Natural killer cell (primary cell): Measurements from ENCODE around the gene TCEAL7. TPM values are rescaled to one million over a fixed set of nuclear protein-coding genes. Genes with fewer than 3 reads are reported as not detected.

Source experiments
- ATAC-seq, 3 donors: fragments of 150-1000 bp in 2 of 3; fragments of 200-7000 bp in 1 of 3; cut with Tn5 transposase; 1 replicate in 1 of 3; 2 replicates in 2 of 3; pipeline ENCODE4 v1.10.0; 2021; ENCODE audit warnings: mild to moderate bottlenecking in 2 of 3, moderate library complexity in 2 of 3
- DNase-seq, 2 donors: peaks; one replicate each; pipeline versions ENCODE4 v3.0.0 to v3.0.0-alpha.2; 2013 to 2021; ENCODE audit warnings: mixed read lengths in 1 of 2
- H3K27ac ChIP-seq: one replicate; pipeline ENCODE4 v1.5.1; 2013; ENCODE audit warnings: mild to moderate bottlenecking, low read length
- H3K27me3 ChIP-seq: one replicate; pipeline ENCODE4 v1.6.1; 2013; ENCODE audit warnings: low read length; ENCODE audit not compliant: control insufficient read depth, insufficient read depth
- H3K36me3 ChIP-seq: one replicate; pipeline ENCODE4 v1.6.1; 2013; ENCODE audit warnings: low read length; ENCODE audit not compliant: control insufficient read depth, insufficient read depth
- H3K4me1 ChIP-seq: one replicate; pipeline ENCODE4 v1.6.1; 2013; ENCODE audit warnings: low read length; ENCODE audit not compliant: control insufficient read depth, insufficient read depth
- H3K4me3 ChIP-seq: one replicate; pipeline ENCODE4 v1.5.1; 2013; ENCODE audit warnings: low read length
- H3K9me3 ChIP-seq: one replicate; pipeline ENCODE4 v1.6.1; 2013; ENCODE audit warnings: low read length; ENCODE audit not compliant: control insufficient read depth, insufficient read depth
- H3K27ac Mint-ChIP-seq, 2 donors: one replicate each; pipeline ENCODE4 v1.8.0; 2022; ENCODE audit warnings: mild to moderate bottlenecking in 2 of 2, mixed read lengths in 2 of 2, moderate library complexity in 1 of 2
- H3K27me3 Mint-ChIP-seq, 2 donors: one replicate each; pipeline ENCODE4 v1.8.0; 2022; ENCODE audit warnings: low read depth in 2 of 2, mixed read lengths in 2 of 2
- H3K36me3 Mint-ChIP-seq: one replicate; pipeline ENCODE4 v1.8.0; 2022; ENCODE audit warnings: mixed read lengths
- H3K4me1 Mint-ChIP-seq, 2 donors: one replicate each; pipeline ENCODE4 v1.8.0; 2022; ENCODE audit warnings: mixed read lengths in 2 of 2
- H3K4me3 Mint-ChIP-seq: one replicate; pipeline ENCODE4 v1.8.0; 2022; ENCODE audit warnings: mild to moderate bottlenecking, moderate library complexity, mixed read lengths
- H3K9me3 Mint-ChIP-seq, 2 donors: one replicate each; pipeline ENCODE4 v1.8.0; 2022; ENCODE audit warnings: mixed read lengths in 2 of 2
- CTCF ChIP-seq: fragments of 200-600 bp; IDR thresholded peaks from one replicate; pipeline ENCODE4 v1.8.0; 2022; ENCODE audit warnings: antibody characterized with exemption
- WGBS: methylation state at CpG from one replicate; pipeline ENCODE4 v1.1.7; 2013; ENCODE audit warnings: missing lambda C conversion rate; ENCODE audit not compliant: insufficient coverage; 5-methylcytosine and 5-hydroxymethylcytosine counted together
- intact Hi-C: fragments of 100-400 bp; cut with micrococcal nuclease; formaldehyde crosslinking; loops from one replicate; pipeline ENCODE4 v1.14.2; 2022
- total RNA-seq, 4 donors: library from RNA; stranded (reverse); fragments of 120-200 nt in 1 of 4; gene quantifications; one replicate each; pipeline versions ENCODE4 v1.2.3 to v1.2.4, GENCODE V29; 2013 to 2022

Gene TCEAL7
- total RNA-seq, 3 donors from 2014 or later (not counting 1 experiment from before 2014, with no cell fraction given), result not detected

DNA sequence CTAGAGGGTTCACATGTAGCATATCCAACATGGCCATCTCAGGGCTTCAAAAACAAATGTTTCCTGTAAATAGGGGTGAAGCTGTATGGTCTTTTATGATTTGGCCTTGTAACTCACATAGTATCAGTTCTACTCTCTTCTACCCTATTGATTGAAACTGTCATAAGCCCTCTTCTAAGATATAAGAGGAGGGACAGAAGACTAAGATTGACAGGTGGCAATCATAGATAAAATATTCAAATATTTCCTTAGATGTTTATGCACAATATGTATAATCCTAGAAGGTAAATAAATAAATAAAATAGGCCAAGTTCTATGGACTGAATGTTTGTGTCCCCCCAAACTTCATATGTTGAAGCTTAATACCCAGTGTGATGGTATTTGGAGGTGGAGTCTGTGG lies 39.4 kb downstream of the TCEAL7 start:
- intact Hi-C loops, result no loop called here
- Mint-ChIP-seq H3K9me3 (no peaks in the 10 kb centered on the region), H3K36me3 (no peaks in the 10 kb centered on the region), H3K4me1 (no peaks in the 10 kb centered on the region), H3K27me3 (peaks cover 9 to 31% of the 10 kb centered on the region in 2 donors), H3K4me3 (no peak overlapping the region), H3K27ac (no peak overlapping the region)
- H3K4me1 ChIP-seq, result no peaks in the 10 kb centered on the region
- no peak for TF ChIP-seq CTCF
- H3K27ac ChIP-seq, result no peak overlapping the region
- H3K9me3 ChIP-seq, result no peaks in the 10 kb centered on the region
- H3K36me3 ChIP-seq, result no peaks in the 10 kb centered on the region
- no peak for ATAC-seq
- no peaks in the 10 kb centered on the region for H3K27me3 ChIP-seq
- H3K4me3 ChIP-seq, result no peak overlapping the region
- DNase-seq, result no peak

DNA sequence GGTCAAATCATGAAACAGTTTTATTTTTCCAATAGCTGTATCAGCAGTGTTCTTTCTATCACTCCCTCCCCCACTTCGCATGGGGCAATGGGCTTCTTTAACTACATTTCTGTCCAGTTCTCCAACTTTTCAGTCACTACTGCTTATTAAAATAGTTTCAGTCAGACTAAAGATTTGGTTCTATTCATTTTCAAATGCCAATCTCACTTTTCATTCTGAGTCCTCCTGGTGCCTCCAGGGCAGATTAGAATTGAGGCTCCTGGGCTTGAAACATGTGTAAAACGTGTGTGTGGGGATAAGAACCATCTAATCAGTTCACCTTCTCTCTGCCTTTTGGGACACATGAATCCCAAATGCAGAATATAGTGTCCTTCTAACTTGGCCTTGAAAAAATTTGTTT lies 42.8 kb downstream of the TCEAL7 start:
- Histone ChIP-seq H3K9me3 (no peaks in the 10 kb centered on the region), H3K4me1 (peaks cover 5% of the 10 kb centered on the region), H3K36me3 (no peaks in the 10 kb centered on the region), H3K4me3 (no peak overlapping the region), H3K27me3 (no peaks in the 10 kb centered on the region), H3K27ac (no peak overlapping the region)
- Mint-ChIP-seq H3K9me3 (no peaks in the 10 kb centered on the region), H3K4me3 (no peak overlapping the region), H3K27me3 (peaks cover 15 to 16% of the 10 kb centered on the region in 2 donors), H3K4me1 (peaks cover 0 to 9% of the 10 kb centered on the region in 2 donors), H3K27ac (no peak overlapping the region), H3K36me3 (no peaks in the 10 kb centered on the region)
- intact Hi-C loops, result no loop called here
- no peak for ATAC-seq
- TF ChIP-seq CTCF, result no peak
- 90% methylated on average over 2 of the region's 2 CpGs for WGBS
- no peak for DNase-seq

- Mint-ChIP-seq H3K36me3 (no peaks in the 10 kb centered on the region), H3K9me3 (no peaks in the 10 kb centered on the region), H3K4me1 (peaks cover 0 to 9% of the 10 kb centered on the region in 2 donors), H3K4me3 (no peak overlapping the region), H3K27me3 (peaks cover 14 to 15% of the 10 kb centered on the region in 2 donors), H3K27ac (no peak overlapping the region)
- intact Hi-C loops, result no loop called here
- no peaks in the 10 kb centered on the region for H3K36me3 ChIP-seq
- DNase-seq (no peak), ATAC-seq (no peak)
- WGBS, result no CpG with 5 or more reads among the region's 3 CpGs
- peaks cover 5% of the 10 kb centered on the region for H3K4me1 ChIP-seq
- H3K27me3 ChIP-seq, result no peaks in the 10 kb centered on the region
- no peak overlapping the region for H3K4me3 ChIP-seq
- no peak overlapping the region for H3K27ac ChIP-seq
- no peak for TF ChIP-seq CTCF
- H3K9me3 ChIP-seq, result no peaks in the 10 kb centered on the region
Measured at GRCh38 chrX:103373581-103373980, 43.5 kb downstream of the TCEAL7 start.
